GM12873 (cell line): ENCODE measurements around the gene IFT172.

ENCODE experiments used
- TF ChIP-seq, protein P1 (sequence below): IDR thresholded peaks from 2 replicates; pipeline ENCODE4 v1.5.1; 2012; ENCODE audit warnings: low read depth, mild to moderate bottlenecking, moderate library complexity, low read length, control low read depth; ENCODE audit not compliant: insufficient read depth; ENCODE audit errors: missing control alignments

The IFT172 gene

DNA sequence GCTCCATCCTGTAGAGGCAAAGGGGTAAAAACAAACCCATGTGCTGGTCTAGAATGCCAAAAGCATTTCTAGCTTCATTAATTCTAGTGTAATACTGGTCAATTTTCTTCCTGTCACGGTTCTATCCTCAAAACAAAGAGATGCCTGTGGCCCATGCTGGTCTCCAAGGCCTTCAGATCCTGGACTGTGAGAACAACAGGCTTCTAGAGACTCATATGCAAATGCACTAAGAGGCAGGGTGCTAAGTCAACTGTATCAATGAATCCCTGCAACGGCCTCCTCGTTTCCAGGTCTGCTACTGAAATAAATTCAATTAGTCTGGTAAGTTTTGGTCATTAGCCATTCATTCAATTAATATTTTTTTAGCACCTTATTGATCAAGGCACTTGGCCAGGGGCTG, 4.0 kb downstream of the IFT172 start:
- TF ChIP-seq, protein P1, sequence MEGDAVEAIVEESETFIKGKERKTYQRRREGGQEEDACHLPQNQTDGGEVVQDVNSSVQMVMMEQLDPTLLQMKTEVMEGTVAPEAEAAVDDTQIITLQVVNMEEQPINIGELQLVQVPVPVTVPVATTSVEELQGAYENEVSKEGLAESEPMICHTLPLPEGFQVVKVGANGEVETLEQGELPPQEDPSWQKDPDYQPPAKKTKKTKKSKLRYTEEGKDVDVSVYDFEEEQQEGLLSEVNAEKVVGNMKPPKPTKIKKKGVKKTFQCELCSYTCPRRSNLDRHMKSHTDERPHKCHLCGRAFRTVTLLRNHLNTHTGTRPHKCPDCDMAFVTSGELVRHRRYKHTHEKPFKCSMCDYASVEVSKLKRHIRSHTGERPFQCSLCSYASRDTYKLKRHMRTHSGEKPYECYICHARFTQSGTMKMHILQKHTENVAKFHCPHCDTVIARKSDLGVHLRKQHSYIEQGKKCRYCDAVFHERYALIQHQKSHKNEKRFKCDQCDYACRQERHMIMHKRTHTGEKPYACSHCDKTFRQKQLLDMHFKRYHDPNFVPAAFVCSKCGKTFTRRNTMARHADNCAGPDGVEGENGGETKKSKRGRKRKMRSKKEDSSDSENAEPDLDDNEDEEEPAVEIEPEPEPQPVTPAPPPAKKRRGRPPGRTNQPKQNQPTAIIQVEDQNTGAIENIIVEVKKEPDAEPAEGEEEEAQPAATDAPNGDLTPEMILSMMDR = no peak

GRCh38 chr2:27471961-27472360, 17.6 kb downstream of the IFT172 start:
- TF ChIP-seq, protein P1 = no peak

GRCh38 chr2:27464443-27464842, 25.1 kb downstream of the IFT172 start:
- TF ChIP-seq, protein P1 = no peak

DNA sequence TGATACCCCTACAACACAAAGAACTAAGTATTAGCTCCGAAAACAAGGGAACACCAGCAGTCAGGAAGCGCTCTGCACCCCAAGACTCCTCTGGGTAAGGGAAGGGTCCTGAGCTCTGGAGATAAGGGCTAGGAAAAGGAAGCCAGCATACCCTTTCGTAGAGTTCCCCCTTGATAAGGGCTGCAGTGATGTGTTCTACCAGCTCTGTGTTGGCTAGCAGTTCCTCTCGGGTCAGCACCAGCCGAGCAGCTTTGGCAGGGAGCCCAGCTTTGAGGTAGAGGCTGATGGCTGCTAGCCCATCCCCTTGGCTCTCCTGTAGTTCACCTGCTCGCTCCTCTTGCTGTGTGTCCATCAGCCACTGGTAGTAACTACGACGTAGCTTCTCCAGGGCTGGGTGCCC, 28.4 kb downstream of the IFT172 start:
- TF ChIP-seq, protein P1 = no peak

DNA sequence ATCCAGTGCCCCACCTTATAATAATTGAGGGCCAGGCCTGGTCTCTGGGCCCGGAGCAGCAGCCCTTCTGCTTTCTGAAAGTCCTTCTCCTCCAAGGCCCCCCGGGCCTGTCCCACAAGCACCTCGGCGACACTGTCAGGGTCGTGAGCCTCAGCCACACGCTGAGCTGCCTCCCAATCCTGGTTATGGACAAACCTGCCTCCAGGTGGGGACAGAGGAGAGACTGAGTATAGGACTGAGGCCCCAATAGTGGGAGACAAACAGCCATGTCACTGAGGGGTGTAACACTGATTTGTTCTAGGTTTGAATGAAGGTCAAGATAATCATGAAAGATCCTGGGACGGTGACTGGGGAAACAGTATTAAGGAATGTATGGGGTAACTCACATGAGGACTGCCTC, 35.6 kb downstream of the IFT172 start:
- TF ChIP-seq, protein P1 = no peak

DNA sequence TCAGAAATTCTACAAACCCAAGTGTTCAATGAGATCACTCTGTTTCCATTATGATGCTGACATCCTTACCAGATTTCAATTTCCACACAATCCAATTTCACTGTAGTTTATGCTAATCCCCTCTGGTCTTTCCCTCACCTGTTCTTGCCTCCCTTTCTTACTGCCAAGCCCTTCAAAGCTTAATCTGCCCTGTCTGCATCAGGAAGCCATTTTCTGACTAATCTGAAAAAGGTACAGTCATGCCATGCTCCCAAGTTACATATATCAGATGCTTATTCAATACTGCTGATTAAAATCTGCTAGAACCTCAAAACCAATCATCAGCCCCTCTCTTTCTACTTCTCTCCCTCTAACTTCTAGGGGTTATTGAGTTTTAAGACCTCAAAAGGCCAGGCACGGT, 38.4 kb downstream of the IFT172 start:
- TF ChIP-seq, protein P1 = no peak

GRCh38 chr2:27448381-27448780, 41.2 kb downstream of the IFT172 start:
- TF ChIP-seq, protein P1 = no peak
